Gastrocnemius medialis (tissue), 4 donors: ENCODE measurements around the gene ST6GALNAC4.

Experiments
- CTCF ChIP-seq, 5 experiments: fragments of 450-650 bp in 3 of 5; fragments of 200-600 bp in 2 of 5; sonication (generic) in 2 of 5; IDR thresholded peaks in 4 of 5; conservative IDR thresholded peaks in 1 of 5; 1 replicate in 4 of 5; 2 replicates in 1 of 5; pipeline ENCODE4 v1.5.1; 2016 to 2019; ENCODE audit warnings: antibody characterized with exemption in 5 of 5, mild to moderate bottlenecking in 3 of 5, moderate library complexity in 3 of 5
- POLR2A ChIP-seq, 2 donors: fragments of 450-650 bp; IDR thresholded peaks; one replicate each; pipeline ENCODE4 v1.6.1; 2017; ENCODE audit warnings: antibody characterized with exemption in 2 of 2, mild to moderate bottlenecking in 2 of 2, moderate library complexity in 2 of 2

GRCh38 chr9:127885508-127886281 is 31.1 kb downstream of the ST6GALNAC4 start:
- TF ChIP-seq CTCF (IDR thresholded peaks at IDR 0.05 in 4 of 5, conservative IDR thresholded peaks at IDR 0.05 in 1 of 5), result no peak
- TF ChIP-seq POLR2A (IDR thresholded peaks at IDR 0.05), result no peak
